Measurements from ENCODE around the gene OS9.

The OS9 gene

GRCh38 chr12:57744777-57745484 lies 51.0 kb downstream of the OS9 start, which contains the start of gene TSPAN31:
Gene TSPAN31 (plus strand): TSS chr12:57745039. CDS start chr12:57745155, 116 bp downstream.
- H2BK5ac ChIP-seq (ENCODE audit: low read depth, low read length, poor library complexity, severe bottlenecking) = peak within 1 kb of the TSS; percentile 75

DNA sequence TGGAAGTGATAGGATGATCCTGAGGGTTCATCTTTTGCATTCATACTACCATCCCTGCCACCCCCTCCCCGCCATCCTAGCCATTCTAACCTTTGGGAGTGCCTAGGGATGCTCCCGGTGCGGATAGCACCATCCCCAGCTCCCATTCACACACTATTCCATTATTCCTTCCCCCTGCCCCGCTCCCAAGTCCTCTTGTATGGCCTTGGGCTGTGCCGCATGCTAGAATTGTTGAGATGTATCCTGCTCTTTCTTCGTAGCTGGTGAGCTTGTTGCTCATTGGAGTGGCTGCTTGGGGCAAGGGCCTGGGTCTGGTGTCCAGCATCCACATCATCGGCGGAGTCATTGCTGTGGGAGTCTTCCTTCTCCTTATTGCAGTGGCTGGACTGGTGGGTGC lies 51.6 kb downstream of the OS9 start:
- H2BK12ac ChIP-seq (ENCODE audit: low read length in 2 of 2) = peak overlapping the region in 1 of 2 experiments; percentile 61
- H2BK15ac ChIP-seq (ENCODE audit: low read depth, poor library complexity, severe bottlenecking) = peak overlapping the region; percentile 41
- no peak overlapping the region for H2AFZ ChIP-seq (ENCODE audit: low read depth, low read length)
- peak overlapping the region in 1 of 2 experiments; percentile 34 for H3K23ac ChIP-seq (ENCODE audit: low read length in 2 of 2)
- peak overlapping the region; percentile 79 for H3K4me2 ChIP-seq (ENCODE audit: low read length, poor library complexity, severe bottlenecking)
- no peak for DNase-seq
- H3K4me3 ChIP-seq (ENCODE audit: insufficient read depth in 1 of 2, low read depth in 1 of 2, low read length in 2 of 2) = peak overlapping the region; percentile 77 to 96
- H3K36me3 ChIP-seq (ENCODE audit: control insufficient read depth in 1 of 2, insufficient read depth in 2 of 2, low read depth in 1 of 2, low read length in 2 of 2) = peaks cover 22 to 45% of the 10 kb centered on the region in 2 experiments
- H3K9me3 ChIP-seq (ENCODE audit: control insufficient read depth, low read length) = no peaks in the 10 kb centered on the region
- peaks cover 11% of the 10 kb centered on the region for H3K79me1 ChIP-seq (replicated peaks; ENCODE audit: low read length, poor library complexity, severe bottlenecking)
- H2AK5ac ChIP-seq (ENCODE audit: low read length, severe bottlenecking) = peak overlapping the region; percentile 81
- peak overlapping the region; percentile 83 for H4K8ac ChIP-seq (ENCODE audit: low read length)
- H3K9ac ChIP-seq (ENCODE audit: low read length) = peak overlapping the region; percentile 98
- no peak overlapping the region for H2BK5ac ChIP-seq (ENCODE audit: low read depth, low read length, poor library complexity, severe bottlenecking)
- WGBS = 66% methylated on average over 8 of the region's 8 CpGs
- H3K27me3 ChIP-seq (ENCODE audit: control insufficient read depth in 1 of 2, insufficient read depth in 1 of 2, low read length in 2 of 2) = peaks cover 21% of the 10 kb centered on the region in 2 experiments
- peak overlapping the region; percentile 97 to 98 for H3K4ac ChIP-seq (ENCODE audit: low read depth in 1 of 2, low read length in 2 of 2)
- no peak overlapping the region for H2BK120ac ChIP-seq (ENCODE audit: low read depth, low read length)
- H3K18ac ChIP-seq (ENCODE audit: low read depth in 1 of 2, low read length in 2 of 2) = peak overlapping the region; percentile 76 to 78
- peak overlapping the region; percentile 92 for H4K91ac ChIP-seq (ENCODE audit: low read length)
- H3K4me1 ChIP-seq (ENCODE audit: control insufficient read depth, insufficient read depth, low read depth, low read length) = peaks cover 11% of the 10 kb centered on the region
- peak overlapping the region in 1 of 2 experiments; percentile 37 for H3K14ac ChIP-seq (ENCODE audit: low read length in 2 of 2)
- peak overlapping the region; percentile 51 for H3K27ac ChIP-seq (ENCODE audit: low read length, poor library complexity, severe bottlenecking)

More at GRCh38 chr12:57744777-57745484, 51.0 kb downstream of the OS9 start, which contains the start of gene TSPAN31:
- Histone ChIP-seq H3K4me1 (ENCODE audit: control insufficient read depth, insufficient read depth, low read depth, low read length) (peaks cover 9% of the 10 kb centered on the region), H3K79me1 (replicated peaks; ENCODE audit: low read length, poor library complexity, severe bottlenecking) (peaks cover 11% of the 10 kb centered on the region), H3K27me3 (ENCODE audit: control insufficient read depth in 1 of 2, insufficient read depth in 1 of 2, low read length in 2 of 2) (peaks cover 26 to 27% of the 10 kb centered on the region in 2 experiments), H2AFZ (ENCODE audit: low read depth, low read length) (peak within 1 kb of the TSS; percentile 36), H3K14ac (ENCODE audit: low read length in 2 of 2) (peak within 1 kb of the TSS in 1 of 2 experiments; percentile 82), H3K27ac (ENCODE audit: low read length, poor library complexity, severe bottlenecking) (peak within 1 kb of the TSS; percentile 93), H2BK15ac (ENCODE audit: low read depth, poor library complexity, severe bottlenecking) (peak within 1 kb of the TSS; percentile 68), H3K36me3 (ENCODE audit: control insufficient read depth in 1 of 2, insufficient read depth in 2 of 2, low read depth in 1 of 2, low read length in 2 of 2) (peaks cover 19 to 40% of the 10 kb centered on the region in 2 experiments), H3K9ac (ENCODE audit: low read length) (peak within 1 kb of the TSS; percentile 98), H2BK12ac (ENCODE audit: low read length in 2 of 2) (peak within 1 kb of the TSS in 1 of 2 experiments; percentile 61), H4K91ac (ENCODE audit: low read length) (peak within 1 kb of the TSS; percentile 99), H3K23ac (ENCODE audit: low read length in 2 of 2) (peak within 1 kb of the TSS in 1 of 2 experiments; percentile 34), H3K18ac (ENCODE audit: low read depth in 1 of 2, low read length in 2 of 2) (peak within 1 kb of the TSS; percentile 94 to 97), H2AK5ac (ENCODE audit: low read length, severe bottlenecking) (peak within 1 kb of the TSS; percentile 81), H2BK120ac (ENCODE audit: low read depth, low read length) (peak within 1 kb of the TSS; percentile 94), H3K4me3 (ENCODE audit: insufficient read depth in 1 of 2, low read depth in 1 of 2, low read length in 2 of 2) (peak within 1 kb of the TSS; percentile 77 to 96), H3K4me2 (ENCODE audit: low read length, poor library complexity, severe bottlenecking) (peak within 1 kb of the TSS; percentile 79), H3K4ac (ENCODE audit: low read depth in 1 of 2, low read length in 2 of 2) (peak within 1 kb of the TSS; percentile 97 to 98), H3K9me3 (ENCODE audit: control insufficient read depth, low read length) (no peaks in the 10 kb centered on the region), H4K8ac (ENCODE audit: low read length) (peak within 1 kb of the TSS; percentile 100)
- under 1% methylated on average over 20 of the region's 29 CpGs for WGBS
- peak; percentile 99 for DNase-seq

- H3K18ac ChIP-seq (ENCODE audit: low read depth in 1 of 2, low read length in 2 of 2) = no peak overlapping the region
- H2AK5ac ChIP-seq (ENCODE audit: low read length, severe bottlenecking) = no peak overlapping the region
- H4K91ac ChIP-seq (ENCODE audit: low read length) = no peak overlapping the region
- H3K4me1 ChIP-seq (ENCODE audit: control insufficient read depth, insufficient read depth, low read depth, low read length) = peaks cover 14% of the 10 kb centered on the region
- H3K27me3 ChIP-seq (ENCODE audit: control insufficient read depth in 1 of 2, insufficient read depth in 1 of 2, low read length in 2 of 2) = peaks cover 15 to 16% of the 10 kb centered on the region in 2 experiments
- H4K8ac ChIP-seq (ENCODE audit: low read length) = no peak overlapping the region
- no peak for DNase-seq
- H2BK120ac ChIP-seq (ENCODE audit: low read depth, low read length) = no peak overlapping the region
- no peak overlapping the region for H2BK12ac ChIP-seq (ENCODE audit: low read length in 2 of 2)
- peak overlapping the region in 1 of 2 experiments; percentile 96 for H3K4me3 ChIP-seq (ENCODE audit: insufficient read depth in 1 of 2, low read depth in 1 of 2, low read length in 2 of 2)
- WGBS = 100% methylated on average over 2 of the region's 3 CpGs
- peak overlapping the region; percentile 79 for H3K4me2 ChIP-seq (ENCODE audit: low read length, poor library complexity, severe bottlenecking)
- H2AFZ ChIP-seq (ENCODE audit: low read depth, low read length) = no peak overlapping the region
- H2BK15ac ChIP-seq (ENCODE audit: low read depth, poor library complexity, severe bottlenecking) = no peak overlapping the region
- H3K4ac ChIP-seq (ENCODE audit: low read depth in 1 of 2, low read length in 2 of 2) = no peak overlapping the region
- peaks cover 27 to 50% of the 10 kb centered on the region in 2 experiments for H3K36me3 ChIP-seq (ENCODE audit: control insufficient read depth in 1 of 2, insufficient read depth in 2 of 2, low read depth in 1 of 2, low read length in 2 of 2)
- no peak overlapping the region for H3K14ac ChIP-seq (ENCODE audit: low read length in 2 of 2)
- no peaks in the 10 kb centered on the region for H3K9me3 ChIP-seq (ENCODE audit: control insufficient read depth, low read length)
- no peak overlapping the region for H3K27ac ChIP-seq (ENCODE audit: low read length, poor library complexity, severe bottlenecking)
- H3K9ac ChIP-seq (ENCODE audit: low read length) = peak overlapping the region; percentile 98
- H3K79me1 ChIP-seq (replicated peaks; ENCODE audit: low read length, poor library complexity, severe bottlenecking) = peaks cover 11% of the 10 kb centered on the region
- no peak overlapping the region for H2BK5ac ChIP-seq (ENCODE audit: low read depth, low read length, poor library complexity, severe bottlenecking)
- H3K23ac ChIP-seq (ENCODE audit: low read length in 2 of 2) = no peak overlapping the region
Observed at GRCh38 chr12:57746025-57746424, 52.1 kb downstream of the OS9 start.

DNA sequence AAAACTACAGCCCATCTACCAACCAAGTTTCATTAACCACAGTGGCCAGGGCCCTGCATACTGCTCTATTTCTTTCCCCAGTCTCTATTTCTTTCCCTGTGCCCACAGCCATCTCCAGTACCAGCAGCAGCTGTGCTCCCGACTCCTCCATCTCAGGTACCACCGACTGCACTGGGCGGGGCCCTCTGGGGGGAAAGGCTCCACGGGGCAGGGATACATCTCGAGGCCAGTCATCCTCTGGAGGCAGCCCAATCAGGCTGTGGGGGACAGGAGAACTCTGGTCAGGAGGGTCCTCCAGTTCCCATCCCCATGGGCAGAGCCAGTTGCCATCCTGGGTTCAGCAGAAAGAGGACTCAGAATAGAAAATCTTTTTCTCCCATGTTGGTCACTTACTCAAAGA lies 55.1 kb downstream of the OS9 start:
- Histone ChIP-seq H4K8ac (ENCODE audit: low read length) (no peak overlapping the region), H3K9ac (ENCODE audit: low read length) (no peak overlapping the region), H3K27ac (ENCODE audit: low read length, poor library complexity, severe bottlenecking) (no peak overlapping the region), H2BK5ac (ENCODE audit: low read depth, low read length, poor library complexity, severe bottlenecking) (no peak overlapping the region), H3K23ac (ENCODE audit: low read length in 2 of 2) (no peak overlapping the region), H3K9me3 (ENCODE audit: control insufficient read depth, low read length) (no peaks in the 10 kb centered on the region), H3K79me1 (replicated peaks; ENCODE audit: low read length, poor library complexity, severe bottlenecking) (peaks cover 11% of the 10 kb centered on the region), H3K4ac (ENCODE audit: low read depth in 1 of 2, low read length in 2 of 2) (no peak overlapping the region), H3K4me1 (ENCODE audit: control insufficient read depth, insufficient read depth, low read depth, low read length) (peaks cover 18% of the 10 kb centered on the region), H3K4me3 (ENCODE audit: insufficient read depth in 1 of 2, low read depth in 1 of 2, low read length in 2 of 2) (no peak overlapping the region), H3K14ac (ENCODE audit: low read length in 2 of 2) (no peak overlapping the region), H2AFZ (ENCODE audit: low read depth, low read length) (no peak overlapping the region), H3K18ac (ENCODE audit: low read depth in 1 of 2, low read length in 2 of 2) (no peak overlapping the region), H2AK5ac (ENCODE audit: low read length, severe bottlenecking) (no peak overlapping the region), H3K4me2 (ENCODE audit: low read length, poor library complexity, severe bottlenecking) (no peak overlapping the region), H2BK12ac (ENCODE audit: low read length in 2 of 2) (no peak overlapping the region), H3K27me3 (ENCODE audit: control insufficient read depth in 1 of 2, insufficient read depth in 1 of 2, low read length in 2 of 2) (peaks cover 0 to 5% of the 10 kb centered on the region in 2 experiments), H2BK120ac (ENCODE audit: low read depth, low read length) (no peak overlapping the region), H3K36me3 (ENCODE audit: control insufficient read depth in 1 of 2, insufficient read depth in 2 of 2, low read depth in 1 of 2, low read length in 2 of 2) (peaks cover 27 to 53% of the 10 kb centered on the region in 2 experiments), H2BK15ac (ENCODE audit: low read depth, poor library complexity, severe bottlenecking) (no peak overlapping the region), H4K91ac (ENCODE audit: low read length) (no peak overlapping the region)
- no peak for DNase-seq
- WGBS = 100% methylated on average over 5 of the region's 5 CpGs
